ENCODE measurements around the gene TMEM50A.
"Not testable (repeated sequence)": the region's sequence is repeated elsewhere in the genome, so short reads cannot be mapped to it uniquely, and the experiment has no call there.

The TMEM50A gene

DNA sequence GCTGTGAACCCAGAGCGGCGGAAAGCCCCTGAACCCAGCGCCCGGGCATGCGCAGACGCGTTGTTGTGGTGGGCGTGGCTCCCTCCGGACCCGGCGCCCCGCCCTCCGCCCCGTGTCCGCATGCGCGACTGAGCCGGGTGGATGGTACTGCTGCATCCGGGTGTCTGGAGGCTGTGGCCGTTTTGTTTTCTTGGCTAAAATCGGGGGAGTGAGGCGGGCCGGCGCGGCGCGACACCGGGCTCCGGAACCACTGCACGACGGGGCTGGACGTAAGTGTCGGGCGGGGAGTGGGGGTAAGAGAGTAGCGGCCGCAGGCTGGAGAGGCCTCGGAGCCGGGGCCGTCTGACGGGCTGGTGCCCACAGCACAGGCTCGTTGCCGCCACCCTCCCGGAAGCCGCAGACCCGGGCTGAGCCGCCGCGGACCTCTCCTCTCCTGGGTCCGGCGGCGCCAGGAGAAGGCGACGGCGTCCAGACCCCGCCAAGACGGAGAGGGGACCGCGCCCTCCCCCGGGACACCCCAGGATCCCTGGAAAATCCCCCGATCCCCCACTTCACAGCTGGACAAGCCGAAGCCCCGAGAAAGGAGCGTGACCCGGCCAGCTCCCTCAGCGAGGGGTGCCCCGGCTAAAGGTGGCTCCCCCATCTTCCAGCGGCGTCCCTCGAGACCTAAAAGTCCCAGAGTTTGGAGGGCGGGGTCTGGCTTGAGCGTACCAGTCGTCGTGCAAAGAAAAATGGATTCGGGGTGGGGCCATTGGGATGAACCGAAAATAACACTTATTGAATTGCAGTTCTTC, at the start of gene TMEM50A:
Gene TMEM50A, plus strand, starts transcription at position 147 of the 794 bp plus-strand sequence. CDS start 2,153 bp downstream, outside the sequence.
- TF ChIP-seq, protein P1, sequence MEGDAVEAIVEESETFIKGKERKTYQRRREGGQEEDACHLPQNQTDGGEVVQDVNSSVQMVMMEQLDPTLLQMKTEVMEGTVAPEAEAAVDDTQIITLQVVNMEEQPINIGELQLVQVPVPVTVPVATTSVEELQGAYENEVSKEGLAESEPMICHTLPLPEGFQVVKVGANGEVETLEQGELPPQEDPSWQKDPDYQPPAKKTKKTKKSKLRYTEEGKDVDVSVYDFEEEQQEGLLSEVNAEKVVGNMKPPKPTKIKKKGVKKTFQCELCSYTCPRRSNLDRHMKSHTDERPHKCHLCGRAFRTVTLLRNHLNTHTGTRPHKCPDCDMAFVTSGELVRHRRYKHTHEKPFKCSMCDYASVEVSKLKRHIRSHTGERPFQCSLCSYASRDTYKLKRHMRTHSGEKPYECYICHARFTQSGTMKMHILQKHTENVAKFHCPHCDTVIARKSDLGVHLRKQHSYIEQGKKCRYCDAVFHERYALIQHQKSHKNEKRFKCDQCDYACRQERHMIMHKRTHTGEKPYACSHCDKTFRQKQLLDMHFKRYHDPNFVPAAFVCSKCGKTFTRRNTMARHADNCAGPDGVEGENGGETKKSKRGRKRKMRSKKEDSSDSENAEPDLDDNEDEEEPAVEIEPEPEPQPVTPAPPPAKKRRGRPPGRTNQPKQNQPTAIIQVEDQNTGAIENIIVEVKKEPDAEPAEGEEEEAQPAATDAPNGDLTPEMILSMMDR (conservative IDR thresholded peaks at IDR 0.05; ENCODE audit: low read length), result no peak
- DNase-seq (ENCODE audit: low read depth), result peak; percentile 85

DNA sequence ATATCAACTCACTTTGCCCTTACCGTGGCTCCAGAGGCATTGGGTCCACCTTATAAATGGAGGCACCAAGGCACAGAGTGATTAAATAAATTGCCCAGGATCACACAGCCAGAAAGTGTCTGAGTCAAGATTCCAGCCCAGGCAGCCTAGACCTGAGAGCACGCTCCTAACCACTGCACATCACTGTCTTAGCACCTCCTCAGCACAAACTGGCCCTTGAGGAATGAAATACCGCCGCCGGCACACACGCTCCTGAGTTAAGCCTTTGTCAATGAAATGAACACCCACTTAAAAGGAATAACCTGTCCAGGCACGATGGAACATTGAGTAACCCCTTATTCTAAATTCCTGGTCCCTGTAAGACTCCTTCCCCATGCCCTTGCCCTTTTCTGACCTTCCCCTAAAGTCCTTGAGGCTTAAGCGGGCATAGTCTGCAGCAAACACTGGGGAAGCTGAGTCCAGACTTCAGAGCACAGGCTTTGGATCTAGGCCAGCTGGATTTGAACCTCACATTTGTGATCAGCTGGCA, 49.5 kb upstream of the TMEM50A start:
- H3K4me3 ChIP-seq (ENCODE audit: low read length); DNase-seq (ENCODE audit: low read depth): not testable (repeated sequence)

More for the DNA sequence above, at the start of gene TMEM50A:
- H3K4me3 ChIP-seq (ENCODE audit: low read length), result peak within 1 kb of the TSS; percentile 91

DNA sequence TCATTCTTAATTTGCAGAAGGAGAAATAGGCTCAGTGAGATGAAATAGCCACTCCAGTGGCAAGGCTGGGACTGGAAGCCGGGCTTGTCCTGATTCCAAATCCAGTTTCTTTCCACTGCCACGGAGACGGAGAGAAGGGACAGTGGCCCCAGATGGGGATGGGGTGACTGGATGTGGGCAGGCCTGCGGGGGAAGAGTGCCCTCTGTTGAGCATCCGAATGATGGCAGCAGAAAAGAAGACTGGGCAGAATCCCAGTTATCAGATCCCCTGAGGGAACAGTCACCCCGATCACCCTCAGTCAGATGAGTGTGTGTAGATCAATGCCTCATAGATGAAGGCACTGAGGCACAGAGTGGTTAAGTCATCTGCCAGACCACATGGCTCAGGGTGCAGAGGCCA, 48.1 kb upstream of the TMEM50A start:
- not testable (repeated sequence) for DNase-seq (ENCODE audit: low read depth); H3K4me3 ChIP-seq (ENCODE audit: low read length)

DNA sequence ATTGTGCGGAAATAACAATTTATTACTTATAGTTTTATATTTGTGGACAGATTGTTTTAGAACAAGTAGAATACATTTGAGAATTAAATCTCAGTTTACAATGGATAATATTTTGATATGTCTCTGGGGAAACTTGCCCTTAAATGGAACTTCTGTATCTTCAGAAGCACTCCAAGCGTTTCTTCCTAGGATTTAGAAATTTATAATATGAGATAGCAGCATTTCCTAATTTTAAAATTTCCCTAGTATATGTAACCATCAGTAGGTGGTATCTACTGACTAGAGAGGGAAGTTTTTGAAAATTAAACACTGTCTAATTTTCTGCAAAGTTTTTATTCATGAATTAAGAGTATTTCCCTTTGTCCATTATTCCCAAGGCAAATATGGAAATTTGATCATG, 44.7 kb upstream of the TMEM50A start:
- not testable (repeated sequence) for H3K4me3 ChIP-seq (ENCODE audit: low read length); DNase-seq (ENCODE audit: low read depth)

DNA sequence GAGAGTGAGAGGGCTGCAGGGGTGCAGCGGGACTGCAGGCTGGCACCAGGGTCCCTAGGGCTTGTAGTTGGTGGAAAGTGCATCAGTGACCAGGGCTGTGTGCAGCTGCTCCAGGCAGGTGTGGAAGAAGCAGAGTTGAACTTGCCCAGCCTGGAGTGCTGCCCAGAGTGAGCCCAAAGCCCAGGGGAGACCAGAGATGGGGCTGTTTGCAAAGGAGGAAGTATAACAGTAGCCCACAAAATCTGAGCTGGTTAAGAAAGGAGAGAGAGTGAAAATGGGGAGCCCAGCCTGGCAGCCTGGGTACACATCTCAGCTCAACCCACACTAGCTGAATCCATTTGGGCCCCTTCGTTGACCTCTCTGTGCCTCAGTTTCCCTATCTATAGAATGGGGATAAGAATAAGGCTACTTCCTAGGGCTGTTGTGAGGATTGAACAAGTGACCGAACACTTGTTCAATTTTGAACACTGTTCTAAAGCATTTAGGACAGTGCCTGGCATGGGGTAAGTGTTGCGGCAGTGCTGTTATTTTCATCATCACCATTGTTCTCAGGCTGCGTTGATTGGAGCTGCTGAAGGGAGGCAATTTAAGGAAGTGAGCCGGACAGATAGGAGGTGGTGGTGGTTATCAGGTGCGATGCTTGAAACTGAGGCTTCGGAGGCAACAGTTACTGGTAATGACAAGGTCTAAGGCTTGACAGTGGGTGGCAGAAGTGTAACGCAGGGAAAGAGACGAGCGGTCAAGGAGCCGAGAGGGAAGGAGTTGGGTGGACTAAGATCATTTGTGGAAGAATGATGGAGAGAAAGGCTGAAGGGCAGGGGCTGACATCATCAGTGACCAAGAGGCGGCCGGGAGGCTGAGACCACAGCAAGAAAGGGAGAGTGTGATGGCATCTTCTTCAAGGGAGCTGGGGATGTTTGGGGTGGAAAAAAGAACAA, 43.0 kb upstream of the TMEM50A start:
- not testable (repeated sequence) for H3K4me3 ChIP-seq (ENCODE audit: low read length); DNase-seq (ENCODE audit: low read depth)

DNA sequence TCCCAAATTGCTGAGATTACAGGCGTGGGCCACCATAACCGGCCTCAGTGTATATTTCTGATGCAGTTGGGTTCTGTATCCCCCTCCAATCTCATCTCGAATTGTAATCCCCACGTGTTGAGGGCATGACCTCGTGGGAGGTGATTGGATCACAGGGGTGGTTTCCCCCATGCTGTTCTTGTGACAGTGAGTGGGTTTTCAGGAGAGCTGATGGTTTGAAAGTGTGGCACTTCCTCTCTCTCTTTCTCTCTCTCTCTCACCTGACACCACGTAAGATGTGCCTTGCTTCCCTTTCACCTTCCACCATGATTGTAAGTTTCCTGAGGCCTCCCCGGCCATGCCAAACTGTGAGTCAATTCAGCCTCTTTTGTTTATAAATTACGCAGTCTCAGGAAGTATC, 41.6 kb upstream of the TMEM50A start:
- not testable (repeated sequence) for H3K4me3 ChIP-seq (ENCODE audit: low read length); DNase-seq (ENCODE audit: low read depth)

DNA sequence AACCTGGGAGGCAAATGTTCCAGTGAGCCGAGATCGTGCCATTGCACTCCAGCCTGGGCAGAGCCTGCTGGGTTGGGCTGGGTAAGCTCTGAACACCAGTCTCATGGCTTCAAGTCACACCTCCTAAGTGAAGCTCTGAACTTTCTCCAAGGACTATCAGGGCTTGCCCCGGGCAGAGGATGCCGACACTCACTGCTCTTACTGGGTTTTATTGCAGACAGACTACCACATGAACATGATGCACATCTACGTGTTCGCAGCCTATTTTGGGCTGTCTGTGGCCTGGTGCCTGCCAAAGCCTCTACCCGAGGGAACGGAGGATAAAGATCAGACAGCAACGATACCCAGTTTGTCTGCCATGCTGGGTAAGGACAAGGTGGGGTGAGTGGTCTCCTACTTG, 37.4 kb upstream of the TMEM50A start:
- DNase-seq (ENCODE audit: low read depth), result not testable (repeated sequence)

DNA sequence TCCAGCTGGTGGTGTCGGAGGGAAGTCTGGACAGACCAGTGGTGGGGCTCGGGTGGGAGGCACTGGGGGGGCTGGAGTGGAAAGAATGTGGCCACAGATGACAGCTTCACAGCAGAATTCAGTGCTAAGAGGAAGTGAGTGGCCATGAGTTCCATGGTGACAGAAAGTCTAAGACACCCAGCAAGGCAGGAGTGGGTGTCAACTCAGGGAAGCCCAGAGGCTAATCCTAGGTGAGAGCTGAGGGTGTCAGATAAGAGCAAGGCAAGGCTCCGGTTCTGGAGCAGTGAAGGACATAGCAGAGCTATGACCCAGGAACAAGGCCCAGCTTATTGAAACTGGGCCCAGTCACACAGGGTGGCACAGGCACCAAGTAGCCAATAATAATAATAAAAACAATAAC, 35.8 kb upstream of the TMEM50A start:
- not testable (repeated sequence) for H3K4me3 ChIP-seq (ENCODE audit: low read length); DNase-seq (ENCODE audit: low read depth)

More for the DNA sequence above, 37.4 kb upstream of the TMEM50A start:
- H3K4me3 ChIP-seq (ENCODE audit: low read length), result not testable (repeated sequence)

DNA sequence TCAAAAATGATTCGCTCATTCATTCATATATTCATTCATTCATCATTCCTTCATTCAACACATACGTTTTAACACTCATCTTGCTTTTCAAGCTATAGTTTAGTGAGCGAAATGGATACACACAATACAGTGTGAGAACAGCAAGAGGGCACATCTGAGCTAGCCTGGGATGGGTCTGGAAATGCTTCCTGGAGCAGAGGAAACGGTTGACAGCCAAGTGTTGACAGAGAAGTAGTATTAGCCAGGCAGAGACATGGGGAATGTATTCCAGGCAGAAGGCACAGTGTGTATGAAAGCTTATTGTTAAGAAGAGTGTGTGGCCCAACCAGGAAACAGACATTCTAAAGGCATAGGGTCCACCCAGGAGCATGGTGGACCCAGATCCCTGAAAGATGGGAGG, 33.2 kb upstream of the TMEM50A start:
- not testable (repeated sequence) for DNase-seq (ENCODE audit: low read depth); H3K4me3 ChIP-seq (ENCODE audit: low read length)

DNA sequence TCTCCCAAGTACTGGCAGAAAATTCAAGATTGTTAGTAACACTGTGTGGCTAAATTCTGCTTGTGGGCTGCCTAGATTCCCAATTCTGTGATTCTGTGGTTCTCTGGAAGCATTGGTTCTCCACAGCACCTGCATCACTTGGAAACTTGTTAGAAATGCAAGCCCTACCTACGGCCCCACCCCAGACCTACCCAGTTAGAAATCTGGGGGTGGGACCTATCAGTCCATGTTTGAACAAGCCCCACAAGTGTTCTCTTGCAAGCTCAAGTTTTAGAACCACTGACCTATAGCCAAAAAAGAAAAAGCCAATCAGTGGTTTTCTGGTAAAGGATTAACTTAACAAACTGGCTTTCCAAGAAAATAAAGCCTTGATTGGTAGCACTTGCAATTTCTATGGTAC, 30.0 kb upstream of the TMEM50A start:
- not testable (repeated sequence) for H3K4me3 ChIP-seq (ENCODE audit: low read length); DNase-seq (ENCODE audit: low read depth)

DNA sequence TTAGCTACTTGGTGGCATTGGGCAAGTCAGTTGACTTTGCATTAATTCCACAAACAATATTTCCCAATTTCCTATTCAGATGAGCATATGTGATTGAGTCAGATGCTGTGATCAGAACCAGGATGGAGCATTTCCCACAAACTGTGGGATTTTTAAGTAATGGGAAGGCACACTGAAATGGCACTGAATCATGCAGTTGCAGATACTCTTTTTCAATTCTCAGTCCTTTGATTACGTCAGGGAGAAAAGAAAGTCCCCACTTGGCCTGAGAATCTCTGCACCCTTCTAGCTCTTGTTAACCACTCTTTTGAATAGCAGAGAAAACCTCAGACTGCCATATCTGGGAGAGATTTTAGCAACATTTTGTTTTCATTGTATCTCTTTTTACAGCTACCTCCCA, 29.0 kb upstream of the TMEM50A start:
- DNase-seq (ENCODE audit: low read depth); H3K4me3 ChIP-seq (ENCODE audit: low read length): not testable (repeated sequence)

DNA sequence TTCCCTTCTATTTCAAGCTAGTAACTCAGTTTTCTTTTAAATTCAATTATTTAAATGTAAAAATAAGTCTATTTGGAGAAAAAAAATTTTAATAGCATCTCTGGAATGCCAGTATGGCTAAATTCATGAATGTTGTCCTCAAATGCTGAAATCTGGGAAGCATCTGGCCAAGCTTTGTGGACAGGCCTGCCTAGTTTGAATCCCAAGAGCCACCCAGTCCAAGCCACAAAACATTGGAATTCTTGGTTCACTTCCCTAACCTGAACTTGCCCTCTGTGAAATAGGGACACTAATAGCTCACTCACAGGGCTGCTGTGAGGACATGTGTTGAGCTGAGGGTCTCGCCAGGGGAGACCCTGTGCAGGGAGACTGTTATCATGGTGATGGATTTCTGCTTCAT, 28.6 kb upstream of the TMEM50A start:
- H3K4me3 ChIP-seq (ENCODE audit: low read length), result not testable (repeated sequence)
- DNase-seq (ENCODE audit: low read depth), result peak; percentile 61

DNA sequence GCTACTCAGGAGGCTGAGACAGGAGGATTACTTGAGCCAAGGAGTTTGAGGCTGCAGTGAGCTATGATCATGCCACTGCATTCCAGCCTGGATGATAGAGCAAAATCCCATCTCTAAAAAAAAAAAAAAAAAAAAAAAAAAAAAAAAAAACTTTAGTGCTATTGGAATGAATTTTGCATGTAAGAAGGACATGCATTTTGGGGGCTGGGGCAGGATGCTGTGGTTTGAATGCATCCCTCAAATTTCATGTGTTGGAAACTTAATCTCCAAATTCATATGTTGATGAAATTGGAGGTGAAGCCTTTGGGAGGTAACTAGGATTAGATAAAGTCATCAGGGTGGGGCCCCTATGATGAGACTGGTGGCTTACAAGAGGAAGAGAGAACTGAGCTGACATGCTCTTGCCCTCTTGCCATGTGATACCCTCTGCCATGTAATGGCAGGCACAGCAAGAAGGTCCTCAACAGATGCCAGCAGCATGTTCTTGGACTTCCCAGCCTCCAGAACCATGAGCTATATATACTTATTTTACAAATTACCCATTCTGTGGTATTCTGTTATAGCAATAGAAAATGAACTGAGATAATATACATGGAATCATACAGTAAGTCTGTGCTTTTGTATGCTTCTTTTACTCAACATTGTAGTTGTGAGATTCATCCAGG, 25.2 kb upstream of the TMEM50A start:
- not testable (repeated sequence) for DNase-seq (ENCODE audit: low read depth); H3K4me3 ChIP-seq (ENCODE audit: low read length)

DNA sequence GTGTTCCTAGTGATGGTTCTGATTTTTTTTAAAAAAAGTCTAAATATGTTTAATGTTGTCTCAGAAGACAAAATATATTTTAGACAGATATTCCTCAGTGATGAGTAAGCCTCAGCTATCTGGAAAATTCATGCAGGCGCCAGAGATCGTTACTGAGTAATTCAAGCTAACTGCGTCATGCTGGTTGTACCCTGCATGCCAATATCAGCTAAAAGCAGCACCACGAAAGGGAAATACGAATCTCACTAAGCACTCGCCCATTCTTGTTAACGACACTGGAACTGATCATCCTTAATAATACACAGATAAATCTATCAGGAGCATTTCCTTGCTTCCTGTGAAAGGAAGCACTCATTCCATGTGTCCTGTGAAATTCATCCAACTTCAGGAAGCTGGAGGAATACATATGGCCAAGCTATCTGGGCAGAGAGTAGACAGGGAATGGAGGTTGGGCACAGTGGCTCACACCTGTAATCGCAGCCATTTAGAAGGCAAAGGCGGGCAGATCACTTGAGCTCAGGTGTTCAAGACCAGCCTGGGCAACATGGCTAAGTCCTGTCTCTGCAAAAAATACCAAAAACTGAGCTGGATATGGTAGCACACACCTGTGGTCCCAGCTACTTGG, 17.7 kb upstream of the TMEM50A start:
- peak; percentile 64 for DNase-seq (ENCODE audit: low read depth)
- not testable (repeated sequence) for H3K4me3 ChIP-seq (ENCODE audit: low read length)

DNA sequence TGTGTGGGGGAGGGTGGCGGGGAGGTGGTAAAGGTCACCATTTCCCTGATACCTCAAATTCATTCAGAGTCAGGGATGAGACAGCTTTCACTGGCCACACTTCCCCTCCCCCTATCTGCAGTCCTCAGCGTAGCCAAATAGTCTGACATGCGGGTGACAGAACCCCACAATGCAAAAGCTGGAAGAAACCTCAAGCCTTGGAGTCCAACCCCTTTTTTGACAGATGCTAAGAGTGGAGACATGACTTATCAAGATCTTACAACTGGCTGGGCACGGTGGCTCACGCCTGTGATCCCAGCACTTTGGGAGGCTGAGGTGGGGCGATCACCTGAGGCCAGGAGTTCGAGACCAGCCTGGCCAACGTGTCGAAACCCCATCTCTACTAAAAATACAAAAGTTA, 16.0 kb upstream of the TMEM50A start:
- not testable (repeated sequence) for H3K4me3 ChIP-seq (ENCODE audit: low read length)

DNA sequence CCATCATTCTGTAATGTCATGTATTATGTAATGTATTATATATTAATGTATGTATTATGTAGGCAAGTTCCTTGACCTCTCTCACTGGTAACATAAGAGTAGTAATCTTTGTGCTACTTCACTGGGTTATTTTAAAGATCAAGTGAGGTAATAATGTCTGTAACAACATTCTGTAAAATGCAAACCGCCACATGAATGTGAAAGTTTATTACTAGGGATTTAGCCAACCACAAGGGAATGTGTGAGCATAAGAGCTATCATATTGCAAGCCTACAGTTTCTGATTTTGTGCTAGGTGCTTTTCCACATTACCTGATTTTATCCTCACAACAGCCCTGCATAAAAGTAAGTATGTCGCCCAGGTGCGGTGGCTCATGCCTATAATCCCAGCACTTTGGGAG, 13.7 kb upstream of the TMEM50A start:
- H3K4me3 ChIP-seq (ENCODE audit: low read length); DNase-seq (ENCODE audit: low read depth): not testable (repeated sequence)

More for the DNA sequence above, 16.0 kb upstream of the TMEM50A start:
- DNase-seq (ENCODE audit: low read depth), result not testable (repeated sequence)

All from AG10803 (cell line).